GM12801 (cell line): ENCODE measurements around the gene NOS3.

Source experiments
- CTCF ChIP-seq: IDR thresholded peaks from one replicate; pipeline ENCODE4 v1.5.1; 2011; ENCODE audit warnings: control low read depth; ENCODE audit not compliant: insufficient read length; ENCODE audit errors: extremely low read depth

The NOS3 gene

GRCh38 chr7:150949564-150949963 lies 41.3 kb upstream of the NOS3 start:
- TF ChIP-seq CTCF: no peak

GRCh38 chr7:150949971-150950491 lies 40.8 kb upstream of the NOS3 start:
- TF ChIP-seq CTCF: no peak

GRCh38 chr7:150950496-150951180 lies 40.2 kb upstream of the NOS3 start:
- TF ChIP-seq CTCF: no peak

GRCh38 chr7:150951181-150951520 lies 39.7 kb upstream of the NOS3 start:
- TF ChIP-seq CTCF: no peak

GRCh38 chr7:150951521-150951920 lies 39.3 kb upstream of the NOS3 start:
- no peak for TF ChIP-seq CTCF

- no peak for TF ChIP-seq CTCF
Observed at GRCh38 chr7:150952331-150953050, 38.3 kb upstream of the NOS3 start.

- TF ChIP-seq CTCF: no peak
Observed at GRCh38 chr7:150953061-150953997, 37.5 kb upstream of the NOS3 start.
